Effector memory CD4-positive, alpha-beta T cell (primary cell): Measurements from ENCODE around the gene KRTAP4-16.
"Not testable (repeated sequence)": the region's sequence is repeated elsewhere in the genome, so short reads cannot be mapped to it uniquely, and the experiment has no call there.

Experiments
- DNase-seq, 3 donors: peaks; one replicate each; pipeline ENCODE4 v3.0.0-alpha.2; 2020
- H3K27ac ChIP-seq: 2 replicates; pipeline ENCODE4 v1.7.0; 2013; ENCODE audit warnings: mild to moderate bottlenecking, low read length, moderate library complexity; ENCODE audit not compliant: insufficient read depth, poor library complexity, severe bottlenecking
- H3K27me3 ChIP-seq: replicated peaks from 2 replicates; pipeline ENCODE4 v1.7.0; 2013; ENCODE audit warnings: mild to moderate bottlenecking, low read length; ENCODE audit not compliant: insufficient read depth, control insufficient read depth, poor library complexity, severe bottlenecking
- H3K36me3 ChIP-seq: 2 replicates; pipeline ENCODE4 v1.7.0; 2013; ENCODE audit warnings: mild to moderate bottlenecking, low read length, moderate library complexity; ENCODE audit not compliant: control insufficient read depth, insufficient read depth
- H3K4me1 ChIP-seq: 2 replicates; pipeline ENCODE4 v1.7.0; 2013; ENCODE audit warnings: low read length, mild to moderate bottlenecking; ENCODE audit not compliant: control insufficient read depth, insufficient read depth, poor library complexity, severe bottlenecking
- H3K4me3 ChIP-seq: 2 replicates; pipeline ENCODE4 v1.7.0; 2013; ENCODE audit warnings: low read length, low read depth, mild to moderate bottlenecking; ENCODE audit not compliant: insufficient read depth, poor library complexity, severe bottlenecking
- H3K9me3 ChIP-seq: 2 replicates; pipeline ENCODE4 v1.7.0; 2013; ENCODE audit warnings: mild to moderate bottlenecking, low read length, moderate library complexity; ENCODE audit not compliant: control insufficient read depth

Gene KRTAP4-16

GRCh38 chr17:41082626-41083025, 19.4 kb downstream of the KRTAP4-16 start:
- H3K27ac ChIP-seq, result no peak overlapping the region
- no peak for DNase-seq

DNA sequence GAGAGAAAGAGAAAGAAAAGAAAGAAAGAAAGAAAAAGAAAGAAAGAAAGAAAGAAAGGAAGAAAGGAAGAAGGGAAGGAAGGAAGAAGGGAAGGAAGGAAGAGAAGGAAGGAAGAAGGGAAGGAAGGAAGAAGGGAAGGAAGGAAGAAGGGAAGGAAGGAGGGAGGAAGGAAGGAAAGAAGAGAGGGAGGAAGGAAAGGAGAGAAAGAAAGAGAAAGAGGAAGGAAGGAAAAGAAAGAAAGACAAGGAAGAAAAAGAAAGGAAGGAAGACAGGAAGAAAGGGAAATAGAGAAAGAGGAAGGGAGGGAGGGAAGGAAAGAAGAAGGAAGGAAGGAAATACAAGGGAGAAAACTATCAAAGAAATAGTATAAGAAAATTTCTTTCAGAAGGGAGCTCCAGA, 25.2 kb downstream of the KRTAP4-16 start:
- Histone ChIP-seq H3K27ac (no peak overlapping the region), H3K4me1 (no peaks in the 10 kb centered on the region), H3K36me3 (no peaks in the 10 kb centered on the region), H3K9me3 (no peaks in the 10 kb centered on the region), H3K4me3 (no peak overlapping the region), H3K27me3 (peaks cover 7% of the 10 kb centered on the region)
- no peak for DNase-seq

More at GRCh38 chr17:41082626-41083025, 19.4 kb downstream of the KRTAP4-16 start:
- Histone ChIP-seq H3K36me3 (no peaks in the 10 kb centered on the region), H3K4me1 (no peaks in the 10 kb centered on the region), H3K9me3 (no peaks in the 10 kb centered on the region), H3K27me3 (no peaks in the 10 kb centered on the region), H3K4me3 (no peak overlapping the region)

GRCh38 chr17:41073676-41074075, 28.3 kb downstream of the KRTAP4-16 start:
- no peaks in the 10 kb centered on the region for H3K4me1 ChIP-seq

GRCh38 chr17:41071606-41072360, 30.2 kb downstream of the KRTAP4-16 start:
- H3K4me1 ChIP-seq, result no peaks in the 10 kb centered on the region
- H3K4me3 ChIP-seq, result no peak overlapping the region
- H3K9me3 ChIP-seq, result no peaks in the 10 kb centered on the region
- no peak for DNase-seq
- H3K36me3 ChIP-seq, result no peaks in the 10 kb centered on the region
- no peak overlapping the region for H3K27ac ChIP-seq
- peaks cover 7% of the 10 kb centered on the region for H3K27me3 ChIP-seq

More at GRCh38 chr17:41073676-41074075, 28.3 kb downstream of the KRTAP4-16 start:
- Histone ChIP-seq H3K36me3 (no peaks in the 10 kb centered on the region), H3K27ac (no peak overlapping the region), H3K27me3 (peaks cover 7% of the 10 kb centered on the region), H3K9me3 (no peaks in the 10 kb centered on the region), H3K4me3 (no peak overlapping the region)
- no peak for DNase-seq

- Histone ChIP-seq H3K27ac (no peak overlapping the region), H3K4me3 (no peak overlapping the region), H3K9me3 (no peaks in the 10 kb centered on the region), H3K36me3 (no peaks in the 10 kb centered on the region), H3K27me3 (no peaks in the 10 kb centered on the region), H3K4me1 (no peaks in the 10 kb centered on the region)
- no peak for DNase-seq
These were observed 33.0 kb downstream of the KRTAP4-16 start for GRCh38 chr17:41069031-41069430.

- H3K9me3 ChIP-seq, result no peaks in the 10 kb centered on the region
- no peaks in the 10 kb centered on the region for H3K36me3 ChIP-seq
- no peaks in the 10 kb centered on the region for H3K27me3 ChIP-seq
- H3K4me1 ChIP-seq, result no peaks in the 10 kb centered on the region
- DNase-seq, result no peak
- H3K27ac ChIP-seq, result no peak overlapping the region
- no peak overlapping the region for H3K4me3 ChIP-seq
These were observed 34.7 kb downstream of the KRTAP4-16 start for GRCh38 chr17:41067281-41067680.

GRCh38 chr17:41065829-41066624, 36.0 kb downstream of the KRTAP4-16 start, which contains the start of gene KRTAP2-4:
Gene KRTAP2-4, minus strand, starts transcription at chr17:41065879. Its CDS starts 34 bp downstream, at chr17:41065845.
- H3K27ac ChIP-seq, result no peak within 1 kb of the TSS
- H3K27me3 ChIP-seq, result peaks cover 2% of the 10 kb centered on the region
- no peak for DNase-seq
- no peaks in the 10 kb centered on the region for H3K36me3 ChIP-seq
- H3K4me3 ChIP-seq, result no peak within 1 kb of the TSS
- no peaks in the 10 kb centered on the region for H3K4me1 ChIP-seq
- H3K9me3 ChIP-seq, result no peaks in the 10 kb centered on the region

- H3K36me3 ChIP-seq, H3K27ac ChIP-seq, H3K4me3 ChIP-seq, H3K9me3 ChIP-seq, DNase-seq, H3K27me3 ChIP-seq, H3K4me1 ChIP-seq: not testable (repeated sequence)
These were observed 36.9 kb downstream of the KRTAP4-16 start for GRCh38 chr17:41065016-41065689.

DNA sequence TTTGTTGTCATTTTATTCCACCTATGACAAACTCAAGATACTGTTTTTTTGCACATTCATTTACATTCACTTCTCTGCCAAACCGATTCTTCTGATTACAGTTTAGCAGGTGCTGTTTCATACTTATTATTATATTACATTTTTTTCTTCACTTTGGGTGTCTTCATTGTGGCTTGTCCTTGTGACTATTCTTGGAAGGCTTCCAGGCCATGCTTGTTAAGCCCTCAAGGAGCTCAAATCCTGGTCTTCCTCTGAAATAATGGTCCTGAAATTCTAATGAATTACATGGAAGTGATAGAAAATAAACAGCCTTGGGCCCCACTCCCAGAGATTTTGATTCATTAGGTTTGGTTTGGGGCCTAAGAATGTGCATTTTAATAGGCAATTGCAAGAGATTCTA, 37.7 kb downstream of the KRTAP4-16 start:
- peaks cover 2% of the 10 kb centered on the region for H3K27me3 ChIP-seq
- no peak for DNase-seq
- H3K27ac ChIP-seq, result no peak overlapping the region

More for the DNA sequence above, 37.7 kb downstream of the KRTAP4-16 start:
- Histone ChIP-seq H3K4me1 (no peaks in the 10 kb centered on the region), H3K4me3 (no peak overlapping the region), H3K9me3 (no peaks in the 10 kb centered on the region), H3K36me3 (no peaks in the 10 kb centered on the region)
